Keratinocyte (primary cell): ENCODE data around the gene PRKAG2. TPM values are rescaled to one million over a fixed set of nuclear protein-coding genes. Genes with fewer than 3 reads are reported as not detected.

Experiments used
- DNase-seq: peaks from one replicate; pipeline ENCODE4 v3.0.0-alpha.2; 2011; ENCODE audit warnings: low read depth, missing footprints, low spot score
- FAIRE-seq: peaks from 2 replicates; lab custom pipeline; 2011; peaks lifted over from hg19 to GRCh38; lab: Jason Lieb, UNC
- H2AFZ ChIP-seq: 2 replicates; pipeline ENCODE4 v1.6.0; 2012; ENCODE audit warnings: low read length, control low read depth, inconsistent platforms; ENCODE audit not compliant: control insufficient read depth
- H3K27ac ChIP-seq: 2 replicates; pipeline ENCODE4 v1.5.1; 2011; ENCODE audit warnings: low read length; ENCODE audit not compliant: control insufficient read depth, insufficient read depth
- H3K27me3 ChIP-seq: 3 replicates; pipeline ENCODE4 v1.6.0; 2011; ENCODE audit warnings: low read length; ENCODE audit not compliant: control insufficient read depth, insufficient read depth; ENCODE audit errors: extremely low read depth
- H3K36me3 ChIP-seq, 2 experiments: 2 replicates in 1 of 2; 3 replicates in 1 of 2; pipeline ENCODE4 v1.5.1; 2011; ENCODE audit warnings: low read length in 2 of 2, mild to moderate bottlenecking in 1 of 2; ENCODE audit not compliant: control insufficient read depth in 2 of 2, insufficient read depth in 2 of 2; ENCODE audit errors: extremely low read depth in 1 of 2
- H3K4me1 ChIP-seq: 3 replicates; pipeline ENCODE4 v1.5.1; 2011; ENCODE audit warnings: low read length; ENCODE audit not compliant: control insufficient read depth, insufficient read depth; ENCODE audit errors: extremely low read depth
- H3K4me2 ChIP-seq: 3 replicates; pipeline ENCODE4 v1.6.0; 2011; ENCODE audit warnings: low read depth, low read length; ENCODE audit not compliant: control insufficient read depth, insufficient read depth; ENCODE audit errors: extremely low read depth
- H3K4me3 ChIP-seq, 3 experiments: fragments of 200-600 bp in 1 of 3; sonication (generic) in 1 of 3; 2 replicates in 2 of 3; 3 replicates in 1 of 3; pipeline ENCODE4 v1.5.1; 2011 to 2016; ENCODE audit warnings: low read length in 3 of 3, mild to moderate bottlenecking in 3 of 3, control low read depth in 2 of 3, inconsistent platforms in 1 of 3, low read depth in 1 of 3, mixed read lengths in 1 of 3, mixed run types in 1 of 3, moderate library complexity in 1 of 3; ENCODE audit not compliant: control insufficient read depth in 2 of 3, insufficient read depth in 2 of 3; ENCODE audit errors: extremely low read depth in 1 of 3
- H3K79me2 ChIP-seq: 2 replicates; pipeline ENCODE4 v1.6.0; 2012; ENCODE audit warnings: low read length; ENCODE audit not compliant: control insufficient read depth, insufficient read depth
- H3K9ac ChIP-seq: 3 replicates; pipeline ENCODE4 v1.6.0; 2011; ENCODE audit warnings: low read length; ENCODE audit not compliant: control insufficient read depth, insufficient read depth; ENCODE audit errors: extremely low read depth
- H3K9me1 ChIP-seq: 3 replicates; pipeline ENCODE4 v1.6.0; 2011; ENCODE audit warnings: low read length; ENCODE audit not compliant: control insufficient read depth, insufficient read depth; ENCODE audit errors: extremely low read depth
- H3K9me3 ChIP-seq: 2 replicates; pipeline ENCODE4 v1.5.1; 2012; ENCODE audit warnings: low read depth, low read length; ENCODE audit not compliant: control insufficient read depth
- H4K20me1 ChIP-seq: 3 replicates; pipeline ENCODE4 v1.6.0; 2011; ENCODE audit warnings: low read length; ENCODE audit not compliant: control insufficient read depth, insufficient read depth; ENCODE audit errors: extremely low read depth
- CTCF ChIP-seq, 3 experiments: IDR thresholded peaks in 1 of 3; conservative IDR thresholded peaks in 1 of 3; optimal IDR thresholded peaks in 1 of 3; 2 replicates in 2 of 3; 3 replicates in 1 of 3; pipeline versions ENCODE3 to v1.5.1; 2011; ENCODE audit warnings: low read length in 3 of 3, mild to moderate bottlenecking in 3 of 3, moderate library complexity in 2 of 3, control low read depth in 1 of 3, inconsistent platforms in 1 of 3; ENCODE audit not compliant: insufficient read depth in 2 of 3; ENCODE audit errors: extremely low read depth in 1 of 3
- EZH2 ChIP-seq: IDR thresholded peaks from one replicate; pipeline ENCODE4 v1.6.1; 2012; ENCODE audit warnings: inconsistent platforms, mild to moderate bottlenecking, low read length, moderate library complexity
- dilution Hi-C: fragments of 300-500 bp; cut with MboI; formaldehyde crosslinking; loops from one replicate; pipeline ENCODE4 v1.7.0; 2020; ENCODE audit warnings: low sequenced_read_pairs; ENCODE audit not compliant: extremely low pct_ligation_motif_present
- polyA plus RNA-seq, 5 experiments: library from polyadenylated mRNA; depleted of rRNA in 3 of 5; stranded (reverse) in 3 of 5; stranded (forward) in 1 of 5; unstranded in 1 of 5; fragments of >200 nt; gene quantifications; 1 replicate in 1 of 5; 2 replicates in 3 of 5; 3 replicates in 1 of 5; pipeline versions ENCODE4 v1.2.1 to v1.2.3, GENCODE V29; 2011 to 2012; ENCODE audit warnings: missing spikeins in 2 of 5, low read depth in 1 of 5, low replicate concordance in 1 of 5

The PRKAG2 gene
- polyA plus RNA-seq, 1 donor (not counting 4 experiments of a cell fraction or from before 2014, with no cell fraction given), result 39.5 TPM

DNA sequence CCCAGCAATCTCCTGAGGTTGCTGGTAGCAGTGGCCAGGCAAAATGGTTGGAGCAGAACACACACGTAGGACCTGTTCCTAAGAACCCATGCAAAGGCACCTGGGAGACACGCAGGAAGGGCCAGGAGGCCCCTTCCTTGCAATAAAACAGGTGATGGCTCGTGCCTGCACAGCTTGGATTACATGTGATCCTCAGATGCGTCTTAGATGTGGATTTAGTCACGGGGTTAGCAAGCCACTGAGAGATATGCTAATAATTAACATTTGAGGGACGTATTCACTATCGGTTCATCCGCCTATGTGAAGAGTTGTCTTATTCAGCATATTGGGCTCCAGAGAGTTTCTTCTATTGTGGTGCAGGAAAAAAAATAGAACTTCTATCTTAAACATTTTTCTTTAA lies 352.6 kb downstream of the PRKAG2 start:
- Histone ChIP-seq H3K27me3 (no peaks in the 10 kb centered on the region), H3K9me3 (no peaks in the 10 kb centered on the region), H3K4me1 (peaks cover 10% of the 10 kb centered on the region), H3K79me2 (no peaks in the 10 kb centered on the region), H3K27ac (no peak overlapping the region), H4K20me1 (no peaks in the 10 kb centered on the region), H3K36me3 (no peaks in the 10 kb centered on the region), H3K9me1 (no peaks in the 10 kb centered on the region), H3K9ac (no peak overlapping the region), H3K4me2 (no peak overlapping the region), H2AFZ (no peak overlapping the region), H3K4me3 (no peak overlapping the region)
- TF ChIP-seq EZH2, result no peak
- no peak for TF ChIP-seq CTCF (optimal IDR thresholded peaks at IDR 0.05 in 1 of 3, IDR thresholded peaks at IDR 0.05 in 1 of 3, conservative IDR thresholded peaks at IDR 0.05 in 1 of 3; ENCODE audit: extremely low read depth in 1 of 3, insufficient read depth in 2 of 3, low read length in 3 of 3)
- no peak for FAIRE-seq
- no peak for DNase-seq
- dilution Hi-C loops, result no loop called here

GRCh38 chr7:151520419-151521261 lies 356.3 kb downstream of the PRKAG2 start:
- H3K9me1 ChIP-seq, result no peaks in the 10 kb centered on the region
- H3K27me3 ChIP-seq, result no peaks in the 10 kb centered on the region
- peaks cover 14% of the 10 kb centered on the region for H4K20me1 ChIP-seq
- peak overlapping the region; percentile 45 to 73 (median 63) for H3K4me3 ChIP-seq
- peak overlapping the region; percentile 85 for H3K4me2 ChIP-seq
- H2AFZ ChIP-seq, result peak overlapping the region; percentile 92
- H3K79me2 ChIP-seq, result peaks cover 34% of the 10 kb centered on the region
- peaks cover 0 to 2% of the 10 kb centered on the region in 2 experiments for H3K36me3 ChIP-seq
- DNase-seq (no peak), FAIRE-seq (no peak)
- H3K9me3 ChIP-seq, result no peaks in the 10 kb centered on the region
- peak overlapping the region; percentile 82 for H3K9ac ChIP-seq
- dilution Hi-C loops, result no loop called here
- H3K27ac ChIP-seq, result peak overlapping the region; percentile 88
- H3K4me1 ChIP-seq, result peaks cover 20% of the 10 kb centered on the region
- TF ChIP-seq CTCF (optimal IDR thresholded peaks at IDR 0.05 in 1 of 3, IDR thresholded peaks at IDR 0.05 in 1 of 3, conservative IDR thresholded peaks at IDR 0.05 in 1 of 3; ENCODE audit: extremely low read depth in 1 of 3, insufficient read depth in 2 of 3, low read length in 3 of 3), result no peak
- no peak for TF ChIP-seq EZH2
